Breast epithelium (tissue), 3 donors: ENCODE results near the gene RGS7.

ENCODE experiments used
- POLR2A ChIP-seq: fragments of 450-650 bp; IDR thresholded peaks from one replicate; pipeline ENCODE4 v1.6.1; 2016; ENCODE audit warnings: antibody characterized with exemption, mild to moderate bottlenecking, moderate library complexity
- POLR2AphosphoS5 ChIP-seq, 3 donors: sonication (generic); formaldehyde crosslinking; IDR thresholded peaks; one replicate each; pipeline ENCODE4 v1.6.1; 2017; ENCODE audit warnings: antibody characterized with exemption in 3 of 3
- TF ChIP-seq, protein P1 (sequence below), 3 donors: fragments of 450-650 bp; IDR thresholded peaks; one replicate each; pipeline ENCODE4 v1.5.1; 2016 to 2017; ENCODE audit warnings: antibody characterized with exemption in 3 of 3, mild to moderate bottlenecking in 3 of 3, moderate library complexity in 3 of 3

DNA sequence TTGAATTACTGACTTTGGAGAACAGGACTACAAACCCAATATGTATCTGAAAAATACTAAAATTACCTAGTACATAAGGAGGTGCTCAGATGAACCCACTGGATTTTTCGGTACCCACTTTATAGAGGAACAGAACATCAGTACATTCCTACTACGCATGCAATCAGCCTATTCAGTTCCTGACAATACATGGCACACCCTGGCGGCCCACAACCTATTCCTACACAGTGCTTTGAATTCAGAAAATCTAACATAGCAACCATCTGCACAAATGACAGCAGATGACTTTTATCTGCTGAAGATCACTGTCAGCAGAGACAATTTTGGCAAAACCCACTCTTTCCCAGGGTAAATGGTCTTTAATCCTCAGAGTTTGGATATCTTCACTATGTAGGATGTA is 487.9 kb downstream of the RGS7 start:
- TF ChIP-seq POLR2AphosphoS5 (IDR thresholded peaks at IDR 0.05) (no peak), POLR2A (no peak)
- TF ChIP-seq, protein P1, sequence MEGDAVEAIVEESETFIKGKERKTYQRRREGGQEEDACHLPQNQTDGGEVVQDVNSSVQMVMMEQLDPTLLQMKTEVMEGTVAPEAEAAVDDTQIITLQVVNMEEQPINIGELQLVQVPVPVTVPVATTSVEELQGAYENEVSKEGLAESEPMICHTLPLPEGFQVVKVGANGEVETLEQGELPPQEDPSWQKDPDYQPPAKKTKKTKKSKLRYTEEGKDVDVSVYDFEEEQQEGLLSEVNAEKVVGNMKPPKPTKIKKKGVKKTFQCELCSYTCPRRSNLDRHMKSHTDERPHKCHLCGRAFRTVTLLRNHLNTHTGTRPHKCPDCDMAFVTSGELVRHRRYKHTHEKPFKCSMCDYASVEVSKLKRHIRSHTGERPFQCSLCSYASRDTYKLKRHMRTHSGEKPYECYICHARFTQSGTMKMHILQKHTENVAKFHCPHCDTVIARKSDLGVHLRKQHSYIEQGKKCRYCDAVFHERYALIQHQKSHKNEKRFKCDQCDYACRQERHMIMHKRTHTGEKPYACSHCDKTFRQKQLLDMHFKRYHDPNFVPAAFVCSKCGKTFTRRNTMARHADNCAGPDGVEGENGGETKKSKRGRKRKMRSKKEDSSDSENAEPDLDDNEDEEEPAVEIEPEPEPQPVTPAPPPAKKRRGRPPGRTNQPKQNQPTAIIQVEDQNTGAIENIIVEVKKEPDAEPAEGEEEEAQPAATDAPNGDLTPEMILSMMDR (IDR thresholded peaks at IDR 0.05) = no peak
